Panc1 (cell line): ENCODE results near the gene BOC.

Source experiments
- CTCF ChIP-seq: fragments of 450-650 bp; IDR thresholded peaks from 2 replicates; pipeline ENCODE4 v1.5.1; 2017; ENCODE audit warnings: mild to moderate bottlenecking
- POLR2AphosphoS5 ChIP-seq: IDR thresholded peaks from 2 replicates; pipeline ENCODE4 v1.6.1; 2012; ENCODE audit warnings: mild to moderate bottlenecking, low read depth, low read length, moderate library complexity
- REST ChIP-seq, 2 experiments: IDR thresholded peaks; 2 replicates each; pipeline ENCODE4 v1.6.1; 2011 to 2012; ENCODE audit warnings: low read depth in 2 of 2, control low read depth in 1 of 2, low read length in 1 of 2, mild to moderate bottlenecking in 1 of 2, moderate library complexity in 1 of 2; ENCODE audit not compliant: insufficient read depth in 1 of 2
- SIN3A ChIP-seq: IDR thresholded peaks from 2 replicates; pipeline ENCODE4 v1.6.1; 2012; ENCODE audit warnings: low read depth, mild to moderate bottlenecking, low read length, moderate library complexity, borderline replicate concordance; ENCODE audit not compliant: insufficient read depth

DNA sequence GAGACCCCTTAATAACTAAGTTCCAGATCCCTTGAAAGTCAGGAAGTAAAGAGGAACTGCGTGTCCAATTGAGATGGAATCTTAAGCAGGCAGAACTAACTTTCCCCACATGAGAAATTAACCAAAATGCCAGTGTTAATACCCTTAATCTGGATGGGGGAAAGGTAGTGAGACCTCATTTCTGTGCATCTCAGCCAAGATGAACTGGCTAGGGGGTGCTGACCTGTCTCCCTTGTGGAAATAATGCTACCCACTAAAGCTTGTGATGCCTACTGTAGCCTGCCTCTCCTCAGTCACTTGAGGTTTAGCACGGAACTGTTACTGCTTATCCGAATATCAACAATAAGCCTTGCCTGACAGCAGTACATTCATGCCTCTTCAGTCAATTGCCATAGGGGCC is 15.1 kb downstream of the BOC start:
- TF ChIP-seq SIN3A (no peak), CTCF (no peak), REST (IDR thresholded peaks at IDR 0.05; ENCODE audit: insufficient read depth in 1 of 2, low read depth in 2 of 2, low read length in 1 of 2) (no peak), POLR2AphosphoS5 (no peak)
